DOHH2 (cell line): ENCODE measurements around the gene AHNAK.

Experiments
- EZH2phosphoT487 ChIP-seq: fragments of 200-600 bp; sonication (generic); IDR thresholded peaks from 2 replicates; pipeline ENCODE4 v1.6.1; 2017; ENCODE audit warnings: borderline replicate concordance, mild to moderate bottlenecking, antibody characterized with exemption, low read length, moderate library complexity, mixed read lengths
- TF ChIP-seq, protein P1 (sequence below): fragments of 200-600 bp; sonication (generic); IDR thresholded peaks from one replicate; pipeline ENCODE4 v1.5.1; 2014; ENCODE audit warnings: antibody characterized with exemption, mild to moderate bottlenecking, low read depth, low read length; ENCODE audit not compliant: poor library complexity, severe bottlenecking

DNA sequence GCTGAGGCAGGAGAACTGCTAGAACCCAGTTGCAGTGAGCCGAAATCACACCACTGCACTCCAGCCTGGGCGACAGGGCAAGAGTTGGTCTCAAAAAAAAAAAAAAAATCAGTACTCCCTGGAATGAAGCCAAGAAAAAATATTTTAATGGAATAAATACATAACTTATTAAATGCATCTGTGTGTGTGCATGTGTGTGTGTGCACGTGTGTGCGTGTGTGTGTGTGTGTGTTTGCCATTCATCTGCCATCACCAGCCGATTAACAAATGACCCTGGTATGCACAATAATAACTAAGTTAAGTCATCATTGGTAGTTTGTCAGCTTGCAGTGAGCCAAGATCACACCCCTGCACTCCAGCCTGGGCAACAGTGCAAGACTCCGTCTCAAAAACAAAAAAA, 162.8 kb downstream of the AHNAK start:
- TF ChIP-seq, protein P1, sequence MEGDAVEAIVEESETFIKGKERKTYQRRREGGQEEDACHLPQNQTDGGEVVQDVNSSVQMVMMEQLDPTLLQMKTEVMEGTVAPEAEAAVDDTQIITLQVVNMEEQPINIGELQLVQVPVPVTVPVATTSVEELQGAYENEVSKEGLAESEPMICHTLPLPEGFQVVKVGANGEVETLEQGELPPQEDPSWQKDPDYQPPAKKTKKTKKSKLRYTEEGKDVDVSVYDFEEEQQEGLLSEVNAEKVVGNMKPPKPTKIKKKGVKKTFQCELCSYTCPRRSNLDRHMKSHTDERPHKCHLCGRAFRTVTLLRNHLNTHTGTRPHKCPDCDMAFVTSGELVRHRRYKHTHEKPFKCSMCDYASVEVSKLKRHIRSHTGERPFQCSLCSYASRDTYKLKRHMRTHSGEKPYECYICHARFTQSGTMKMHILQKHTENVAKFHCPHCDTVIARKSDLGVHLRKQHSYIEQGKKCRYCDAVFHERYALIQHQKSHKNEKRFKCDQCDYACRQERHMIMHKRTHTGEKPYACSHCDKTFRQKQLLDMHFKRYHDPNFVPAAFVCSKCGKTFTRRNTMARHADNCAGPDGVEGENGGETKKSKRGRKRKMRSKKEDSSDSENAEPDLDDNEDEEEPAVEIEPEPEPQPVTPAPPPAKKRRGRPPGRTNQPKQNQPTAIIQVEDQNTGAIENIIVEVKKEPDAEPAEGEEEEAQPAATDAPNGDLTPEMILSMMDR, result no peak
- TF ChIP-seq EZH2phosphoT487, result no peak
